ENCODE data around the gene PPFIBP2.

Gene PPFIBP2

GRCh38 chr11:7513234-7514098 is at the start of gene PPFIBP2:
Gene PPFIBP2 (plus strand): TSS chr11:7513999. CDS start chr11:7549476, 35,477 bp downstream.
- DNase-seq (ENCODE audit: low read depth): peak; percentile 58

- DNase-seq (ENCODE audit: low read depth): no peak
Measured at GRCh38 chr11:7467652-7468051, 46.1 kb upstream of the PPFIBP2 start.

- DNase-seq (ENCODE audit: low read depth): no peak
Measured at GRCh38 chr11:7469351-7469865, 44.4 kb upstream of the PPFIBP2 start.

- no peak for DNase-seq (ENCODE audit: low read depth)
Measured at GRCh38 chr11:7471071-7471470, 42.7 kb upstream of the PPFIBP2 start.

GRCh38 chr11:7473717-7474116 is 40.1 kb upstream of the PPFIBP2 start:
- DNase-seq (ENCODE audit: low read depth): no peak

GRCh38 chr11:7480113-7480512 is 33.7 kb upstream of the PPFIBP2 start:
- no peak for DNase-seq (ENCODE audit: low read depth)

GRCh38 chr11:7484131-7484530 is 29.7 kb upstream of the PPFIBP2 start:
- DNase-seq (ENCODE audit: low read depth): no peak

- no peak for DNase-seq (ENCODE audit: low read depth)
Measured at GRCh38 chr11:7484645-7485044, 29.2 kb upstream of the PPFIBP2 start.

GRCh38 chr11:7485186-7486097 is 28.4 kb upstream of the PPFIBP2 start, which contains the start of gene OLFML1:
Gene OLFML1 (plus strand): TSS chr11:7485506. CDS start chr11:7485876, 370 bp downstream.
- DNase-seq (ENCODE audit: low read depth): no peak

- no peak for DNase-seq (ENCODE audit: low read depth)
Measured at GRCh38 chr11:7486098-7486780, 27.6 kb upstream of the PPFIBP2 start.

GRCh38 chr11:7486781-7487140 is 27.0 kb upstream of the PPFIBP2 start:
- no peak for DNase-seq (ENCODE audit: low read depth)

- no peak for DNase-seq (ENCODE audit: low read depth)
Measured at GRCh38 chr11:7487360-7487759, 26.4 kb upstream of the PPFIBP2 start.

- DNase-seq (ENCODE audit: low read depth): no peak
Measured at GRCh38 chr11:7488681-7489080, 25.1 kb upstream of the PPFIBP2 start.

- DNase-seq (ENCODE audit: low read depth): no peak
Measured at GRCh38 chr11:7489376-7489775, 24.4 kb upstream of the PPFIBP2 start.

- DNase-seq (ENCODE audit: low read depth): no peak
Measured at GRCh38 chr11:7490054-7490453, 23.7 kb upstream of the PPFIBP2 start.

- DNase-seq (ENCODE audit: low read depth): no peak
Measured at GRCh38 chr11:7490535-7490934, 23.3 kb upstream of the PPFIBP2 start.

GRCh38 chr11:7492253-7492652 is 21.5 kb upstream of the PPFIBP2 start:
- no peak for DNase-seq (ENCODE audit: low read depth)

GRCh38 chr11:7493670-7494069 is 20.1 kb upstream of the PPFIBP2 start:
- no peak for DNase-seq (ENCODE audit: low read depth)

- no peak for DNase-seq (ENCODE audit: low read depth)
Measured at GRCh38 chr11:7494086-7494745, 19.6 kb upstream of the PPFIBP2 start.

- DNase-seq (ENCODE audit: low read depth): no peak
Measured at GRCh38 chr11:7495882-7496551, 17.8 kb upstream of the PPFIBP2 start.

- no peak for DNase-seq (ENCODE audit: low read depth)
Measured at GRCh38 chr11:7498193-7498592, 15.6 kb upstream of the PPFIBP2 start.

Measured in stimulated activated CD8-positive, alpha-beta memory T cell treated with anti-CD3 and anti-CD28 coated beads, Interleukin-7, amount 100 ng/mL, for 24 hours (primary cell).